ENCODE data around the gene MORF4L2.

Gene MORF4L2

DNA sequence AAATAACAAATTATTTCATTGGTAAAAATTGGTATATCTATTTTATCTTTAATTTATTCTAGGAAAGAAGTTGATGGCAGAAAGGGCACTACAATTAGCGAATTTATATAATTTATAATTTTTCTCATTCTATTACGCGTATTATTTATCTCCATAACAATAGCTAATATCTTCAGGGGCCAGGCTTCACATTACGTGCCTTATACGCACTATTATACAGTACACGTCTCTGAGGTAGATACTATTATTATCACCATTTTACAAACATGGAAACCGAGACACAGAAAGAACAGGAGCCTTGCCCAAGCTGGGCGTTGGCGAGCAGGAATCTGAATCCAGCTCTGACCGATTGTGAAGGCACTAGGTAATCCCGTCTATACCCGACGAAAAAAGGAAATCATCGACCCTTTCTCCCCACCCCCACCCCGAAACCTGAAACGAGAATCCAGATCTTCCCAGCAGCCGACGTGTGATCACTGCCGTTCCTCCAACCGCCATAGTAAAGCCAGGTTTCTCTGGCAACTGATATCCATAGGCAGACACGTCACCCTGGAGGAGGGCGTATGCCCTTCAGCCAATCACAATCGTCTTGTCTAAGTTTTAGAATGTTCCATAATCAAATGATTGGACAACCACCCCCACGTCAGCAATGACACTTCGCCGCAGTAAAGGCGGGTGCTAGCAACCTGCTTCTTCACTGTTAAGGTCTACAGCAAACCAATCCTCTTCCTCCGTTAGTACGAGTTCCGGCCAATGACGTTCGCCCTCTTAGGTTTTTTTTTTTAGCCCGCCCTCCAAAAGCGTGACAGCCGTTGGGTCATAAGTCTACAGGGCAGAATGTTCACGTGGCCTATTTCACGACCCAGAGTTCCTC, at the start of gene MORF4L2:
Gene MORF4L2, minus strand, starts transcription at position 501 of the 874 bp plus-strand sequence. CDS start 9,672 bp downstream, outside the sequence.
- peak; percentile 69 for DNase-seq

DNA sequence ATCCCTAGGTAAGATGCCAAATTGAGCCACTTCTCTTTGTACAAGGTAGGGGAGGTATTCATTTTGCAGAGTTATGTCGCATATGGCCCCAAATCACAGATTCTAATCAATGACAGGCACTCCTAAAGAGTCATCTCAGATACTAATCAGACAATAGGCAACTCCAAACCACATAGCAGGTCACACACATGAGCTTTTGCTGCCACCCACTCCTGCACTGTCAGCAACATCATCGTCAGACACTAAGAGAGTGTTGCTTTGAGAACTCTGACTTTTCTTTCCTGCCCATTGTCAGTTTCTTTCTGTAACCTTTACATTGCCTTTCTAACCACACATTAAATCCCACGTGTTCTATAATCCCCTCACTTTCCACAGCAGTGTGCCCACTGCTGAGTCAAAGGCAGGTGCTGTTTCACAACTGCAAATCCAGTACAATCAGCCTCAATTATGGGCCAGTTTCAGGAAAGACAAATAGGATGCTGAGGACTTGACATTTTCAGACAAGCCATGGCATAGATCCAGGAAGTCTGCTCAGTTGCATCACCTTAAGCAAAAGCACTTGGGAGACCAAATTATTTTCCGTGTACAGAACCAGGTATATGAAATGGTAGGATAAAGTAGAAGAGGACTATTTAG, 47.7 kb upstream of the MORF4L2 start:
- no peak for DNase-seq

DNA sequence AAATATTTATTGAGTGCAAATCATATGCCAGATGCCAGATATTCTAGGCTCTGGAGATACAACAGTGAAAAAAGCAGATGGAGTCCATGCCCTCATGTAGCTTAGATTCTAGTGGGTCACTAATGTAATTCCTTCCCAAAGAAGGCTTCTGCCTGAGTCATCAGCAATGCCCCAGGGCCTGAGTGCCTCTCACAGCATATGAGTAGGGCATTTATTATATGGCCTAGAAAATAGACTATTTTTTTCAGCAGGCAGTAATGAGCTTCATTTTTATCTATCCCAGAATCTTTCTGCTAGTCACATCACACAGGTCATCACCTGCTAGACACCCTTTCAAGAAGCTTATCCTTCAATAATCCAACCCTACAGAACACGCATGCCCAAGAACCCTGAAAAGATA, 46.5 kb upstream of the MORF4L2 start:
- DNase-seq: no peak

GRCh38 chrX:103730796-103731493, 44.4 kb upstream of the MORF4L2 start:
- DNase-seq: no peak

DNA sequence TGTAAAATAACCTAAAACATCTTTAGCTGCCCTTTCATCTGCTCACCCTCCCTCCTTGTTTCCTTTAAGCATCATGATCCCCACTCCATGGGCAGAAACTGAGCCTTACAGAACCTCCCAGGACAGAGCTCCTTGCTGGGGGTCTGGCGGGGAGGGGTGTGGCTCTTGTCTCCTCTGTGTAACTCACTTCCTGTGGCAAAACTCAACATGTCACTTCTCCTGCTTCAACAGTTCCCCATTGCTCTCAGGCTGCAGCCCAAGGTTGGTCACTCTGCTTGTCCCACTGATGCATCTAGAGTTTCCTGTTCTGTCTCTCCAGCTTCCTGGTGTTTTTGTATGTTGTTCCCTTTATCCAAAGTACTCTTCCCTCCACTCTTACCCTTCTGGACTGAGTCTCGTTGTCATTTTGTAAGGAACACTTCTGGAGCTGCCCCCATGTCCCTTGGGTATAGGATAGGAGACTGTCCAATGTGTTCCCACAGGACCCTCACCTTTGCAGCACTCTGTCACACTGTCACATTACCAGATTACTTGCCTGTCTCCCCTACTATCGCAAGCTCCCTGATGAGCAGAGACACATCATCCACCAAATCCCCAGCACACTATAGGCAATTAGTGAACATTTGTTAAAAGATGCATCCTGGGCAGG, 43.8 kb upstream of the MORF4L2 start:
- DNase-seq: no peak

DNA sequence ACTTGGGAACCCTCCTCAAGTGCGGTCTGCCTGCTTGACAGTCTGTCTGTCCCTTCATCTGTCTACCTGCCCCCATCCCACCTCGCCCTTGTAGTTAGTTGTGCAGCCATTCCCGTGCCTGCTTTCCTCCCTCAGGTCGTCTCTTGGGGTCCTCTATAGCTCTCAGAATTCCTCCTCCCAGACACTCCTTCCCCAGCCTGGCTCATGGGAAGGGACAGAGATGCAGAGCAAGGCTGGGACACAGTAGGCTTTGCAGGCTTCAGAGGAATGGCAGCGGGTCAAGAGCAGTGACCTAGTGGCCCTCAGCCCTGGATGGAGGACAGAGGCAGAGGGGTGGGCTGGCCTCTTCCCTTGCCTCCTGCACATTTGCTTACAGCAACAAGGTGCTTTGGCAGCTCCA, 42.5 kb upstream of the MORF4L2 start:
- DNase-seq: no peak

GRCh38 chrX:103727115-103727514, 40.6 kb upstream of the MORF4L2 start:
- no peak for DNase-seq

- DNase-seq: no peak
These were observed 40.0 kb upstream of the MORF4L2 start for GRCh38 chrX:103726477-103726876.

DNA sequence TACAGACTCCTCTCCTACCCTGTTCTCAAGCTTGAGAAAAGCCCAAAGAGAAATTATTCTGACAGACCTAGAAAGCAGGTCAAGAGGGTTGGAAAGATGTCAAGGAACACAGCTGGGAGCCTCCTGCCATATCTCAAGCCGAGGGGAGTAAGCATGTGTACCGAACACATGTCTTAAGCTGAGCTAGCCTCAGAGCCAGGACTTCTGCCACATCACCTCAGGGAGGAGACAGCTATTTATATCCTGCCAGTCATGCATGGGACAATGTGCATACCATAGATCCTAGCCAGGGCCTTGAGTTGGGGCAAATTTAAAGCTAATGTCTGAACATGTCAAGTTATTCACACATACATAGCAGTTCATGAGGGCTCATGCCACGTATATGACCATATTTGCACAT, 36.0 kb upstream of the MORF4L2 start:
- DNase-seq: no peak

DNA sequence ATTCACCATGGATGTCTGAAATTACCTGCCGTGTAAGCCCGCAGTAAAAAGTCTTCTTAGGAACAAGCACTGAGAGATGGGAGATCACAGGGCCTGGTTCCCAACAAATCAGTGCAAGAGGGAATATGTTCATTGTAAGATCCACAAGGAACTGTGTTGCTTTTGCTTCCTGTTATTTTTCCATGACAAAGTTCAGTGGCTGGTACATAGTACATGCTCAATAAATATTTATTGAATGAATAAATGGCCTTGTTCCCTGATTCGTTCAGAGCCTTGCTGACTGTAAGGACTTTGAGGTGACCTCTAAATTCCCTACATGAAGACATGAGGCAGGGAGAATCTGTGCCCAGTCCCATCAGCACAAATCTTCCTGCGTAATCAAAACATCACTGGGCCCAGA, 31.6 kb upstream of the MORF4L2 start:
- DNase-seq: no peak

- no peak for DNase-seq
These were observed 30.5 kb upstream of the MORF4L2 start for GRCh38 chrX:103716962-103717361.

- DNase-seq: no peak
These were observed 24.1 kb upstream of the MORF4L2 start, which contains the start of gene TMEM31 for GRCh38 chrX:103710609-103711008. Gene TMEM31 (plus strand): TSS chrX:103710909. CDS start chrX:103712259, 1,350 bp downstream.

DNA sequence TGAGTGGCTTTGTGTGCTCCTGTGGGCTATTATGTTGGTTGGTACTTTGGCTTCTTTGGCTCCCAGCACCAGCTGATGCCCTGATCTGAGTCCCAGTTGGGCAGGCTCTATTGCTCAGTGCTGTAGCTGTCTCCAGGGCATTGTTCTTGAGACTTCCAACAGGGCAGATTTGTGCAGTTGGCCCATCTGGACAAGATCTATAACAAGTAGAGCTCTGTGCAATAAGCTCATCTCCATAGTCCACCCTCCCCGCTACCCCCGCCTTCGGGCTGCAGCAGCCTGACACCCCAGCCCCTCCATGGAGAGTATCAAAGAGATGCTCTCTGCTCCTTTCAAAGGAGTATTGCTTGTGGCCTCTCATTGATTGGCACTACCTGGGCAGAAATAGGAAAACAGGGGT, 18.4 kb upstream of the MORF4L2 start:
- DNase-seq: no peak

DNA sequence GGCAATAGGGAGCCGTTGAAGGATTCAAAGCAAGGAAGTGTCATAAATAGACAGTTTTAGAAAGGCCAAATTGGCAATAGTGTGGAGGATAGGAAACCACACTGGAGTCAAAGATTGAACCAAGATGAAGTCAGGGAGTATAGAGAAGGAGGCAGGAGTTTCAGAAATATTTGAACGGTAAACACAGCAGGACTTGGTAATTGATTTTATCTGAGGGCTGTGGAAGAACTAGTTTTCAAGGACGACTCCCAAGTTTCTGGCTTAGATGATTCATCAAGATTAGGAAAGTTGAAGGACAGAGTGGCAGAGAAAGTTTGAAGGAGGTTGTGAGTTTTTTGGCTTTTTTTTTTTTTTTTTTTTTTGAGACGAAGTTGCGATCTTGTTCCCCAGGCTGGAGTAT, 12.7 kb upstream of the MORF4L2 start:
- no peak for DNase-seq

GRCh38 chrX:103697687-103698086, 11.2 kb upstream of the MORF4L2 start:
- no peak for DNase-seq

DNA sequence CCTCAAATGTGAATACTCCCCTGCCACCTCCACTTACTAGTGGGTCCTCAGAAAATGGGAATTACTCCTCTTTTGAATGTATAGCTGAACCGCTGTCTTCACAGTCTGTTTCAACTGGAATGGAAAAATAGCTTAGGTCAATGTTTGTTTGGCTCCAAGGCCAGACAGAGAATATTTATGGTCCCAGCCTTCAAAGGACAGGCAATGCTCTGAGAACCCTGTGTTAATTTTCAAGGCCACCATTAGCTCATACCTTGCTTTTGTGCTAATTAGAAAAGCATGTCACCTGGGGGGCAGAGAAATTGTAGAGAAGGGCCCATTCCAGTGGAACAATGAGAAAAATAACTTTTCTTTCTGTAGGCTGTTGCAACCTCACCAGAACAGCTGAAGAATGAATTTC, 4.6 kb upstream of the MORF4L2 start:
- no peak for DNase-seq

- DNase-seq: no peak
These were observed 2.4 kb upstream of the MORF4L2 start for GRCh38 chrX:103688946-103689345.

- DNase-seq: peak; percentile 32
These were observed 1.2 kb upstream of the MORF4L2 start for GRCh38 chrX:103687696-103688201.

DNA sequence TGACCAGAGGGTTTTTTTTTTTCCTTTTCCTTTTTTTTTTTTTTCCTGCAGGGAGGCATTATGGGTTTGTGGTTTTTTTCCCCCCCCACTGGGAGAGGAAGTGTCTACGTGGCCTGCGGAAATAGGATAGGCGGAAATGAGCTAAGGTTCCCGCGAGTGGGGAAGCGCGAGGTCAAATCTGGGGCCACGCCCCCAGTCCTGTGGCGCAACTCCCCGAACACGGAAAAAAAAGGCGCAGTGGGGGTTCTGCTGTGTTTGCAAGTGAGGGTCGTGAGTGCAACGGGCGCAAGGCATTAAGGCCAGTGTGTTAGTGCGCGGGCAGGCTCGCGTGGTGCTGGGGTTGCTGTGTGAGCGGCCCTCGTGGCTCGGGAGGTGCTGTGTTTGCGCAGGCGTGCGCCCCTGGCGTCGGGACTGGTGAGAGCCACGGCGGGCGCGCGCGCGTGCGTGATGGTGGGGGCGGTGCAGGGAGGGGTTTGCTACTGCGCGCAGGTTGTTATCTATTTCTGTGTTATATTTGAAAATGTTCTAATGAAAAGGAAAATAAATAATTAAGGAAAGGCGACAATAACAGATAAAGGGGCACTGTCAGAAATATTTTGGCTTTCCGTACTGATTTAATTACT, 685 bp upstream of the MORF4L2 start:
- peak; percentile 84 for DNase-seq

- no peak for DNase-seq
These were observed 1.1 kb downstream of the MORF4L2 start for GRCh38 chrX:103685396-103685795.

- no peak for DNase-seq
These were observed 5.1 kb downstream of the MORF4L2 start for GRCh38 chrX:103681443-103681842.
